Gastrocnemius medialis (tissue), 4 donors: ENCODE data around the gene DSCAML1. TPM values are rescaled to one million over a fixed set of nuclear protein-coding genes. Genes with fewer than 3 reads are reported as not detected.

Experiments
- ATAC-seq, 2 donors: fragments of 150-250 bp; one replicate each; pipeline ENCODE4 v1.9.1; 2016
- DNase-seq, 2 donors: peaks; one replicate each; pipeline ENCODE4 v3.0.0-alpha.2; 2019
- H3K27ac ChIP-seq, 4 donors: fragments of 200-600 bp; sonication (generic); 1 replicate in 1 of 4; 2 replicates in 3 of 4; pipeline ENCODE4 v1.5.1; 2016 to 2018; ENCODE audit warnings: mild to moderate bottlenecking in 2 of 4, moderate library complexity in 1 of 4
- H3K27me3 ChIP-seq, 3 donors: fragments of 200-600 bp; sonication (generic) in 2 of 3; 1 replicate in 1 of 3; 2 replicates in 2 of 3; pipeline versions ENCODE4 v1.5.1 to v1.6.0; 2016 to 2019; ENCODE audit warnings: mild to moderate bottlenecking in 1 of 3, moderate library complexity in 1 of 3
- H3K36me3 ChIP-seq, 2 donors: fragments of 200-600 bp; sonication (generic) in 1 of 2; one replicate each; pipeline ENCODE4 v1.5.1; 2017 to 2018
- H3K4me1 ChIP-seq, 2 donors: fragments of 200-600 bp; sonication (generic) in 1 of 2; one replicate each; pipeline ENCODE4 v1.5.1; 2016 to 2017; ENCODE audit warnings: mild to moderate bottlenecking in 2 of 2
- H3K4me3 ChIP-seq, 4 donors: fragments of 200-600 bp; sonication (generic) in 3 of 4; 1 replicate in 1 of 4; 2 replicates in 3 of 4; pipeline ENCODE4 v1.5.1; 2016 to 2019; ENCODE audit warnings: mild to moderate bottlenecking in 2 of 4
- H3K9me3 ChIP-seq, 3 donors: fragments of 200-600 bp; sonication (generic) in 2 of 3; 1 replicate in 1 of 3; 2 replicates in 2 of 3; pipeline ENCODE4 v1.5.1; 2016 to 2019
- CTCF ChIP-seq, 5 experiments: fragments of 450-650 bp in 3 of 5; fragments of 200-600 bp in 2 of 5; sonication (generic) in 2 of 5; IDR thresholded peaks in 4 of 5; conservative IDR thresholded peaks in 1 of 5; 1 replicate in 4 of 5; 2 replicates in 1 of 5; pipeline ENCODE4 v1.5.1; 2016 to 2019; ENCODE audit warnings: antibody characterized with exemption in 5 of 5, mild to moderate bottlenecking in 3 of 5, moderate library complexity in 3 of 5
- POLR2A ChIP-seq, 2 donors: fragments of 450-650 bp; IDR thresholded peaks; one replicate each; pipeline ENCODE4 v1.6.1; 2017; ENCODE audit warnings: antibody characterized with exemption in 2 of 2, mild to moderate bottlenecking in 2 of 2, moderate library complexity in 2 of 2
- in situ Hi-C, 4 donors: fragments of 200-750 bp; cut with MboI; loops; one replicate each; pipeline versions ENCODE4 v1.15.0 to v1.8.0; 2017; ENCODE audit warnings: low sequenced_read_pairs in 4 of 4
- intact Hi-C: fragments of 100-400 bp; cut with DNase I; formaldehyde crosslinking; loops from one replicate; pipeline ENCODE4 v1.15.1; 2023; ENCODE audit warnings: low total_unique reads
- total RNA-seq, 4 donors: library from RNA; depleted of rRNA; stranded (reverse); fragments of >200 nt; gene quantifications; one replicate each; pipeline versions ENCODE4 v1.1.0 to v1.2.3, GENCODE V29; 2016

DSCAML1 gene
- total RNA-seq, 4 donors from 2014 or later: 0.05 to 0.15 (median 0.07) TPM

- DNase-seq (no peak), ATAC-seq (no peak)
- H3K27ac ChIP-seq: no peak overlapping the region
- TF ChIP-seq CTCF (IDR thresholded peaks at IDR 0.05 in 4 of 5, conservative IDR thresholded peaks at IDR 0.05 in 1 of 5) (no peak), POLR2A (IDR thresholded peaks at IDR 0.05) (no peak)
- no peaks in the 10 kb centered on the region for H3K4me1 ChIP-seq
- in situ Hi-C loops: no loop called here
- H3K9me3 ChIP-seq: no peaks in the 10 kb centered on the region
- intact Hi-C loops: no loop called here
- no peak overlapping the region for H3K4me3 ChIP-seq
- no peaks in the 10 kb centered on the region for H3K36me3 ChIP-seq
- no peaks in the 10 kb centered on the region for H3K27me3 ChIP-seq
Observed at GRCh38 chr11:117627259-117627658, 169.8 kb downstream of the DSCAML1 start.

GRCh38 chr11:117626576-117626975 is 170.4 kb downstream of the DSCAML1 start:
- Histone ChIP-seq H3K27me3 (no peaks in the 10 kb centered on the region), H3K36me3 (no peaks in the 10 kb centered on the region), H3K9me3 (no peaks in the 10 kb centered on the region), H3K4me3 (no peak overlapping the region), H3K4me1 (no peaks in the 10 kb centered on the region), H3K27ac (no peak overlapping the region)
- TF ChIP-seq POLR2A (IDR thresholded peaks at IDR 0.05) (no peak), CTCF (IDR thresholded peaks at IDR 0.05 in 4 of 5, conservative IDR thresholded peaks at IDR 0.05 in 1 of 5) (no peak)
- in situ Hi-C loops (no loop called here), intact Hi-C loops (no loop called here)
- DNase-seq: no peak
- no peak for ATAC-seq

- H3K27ac ChIP-seq: no peak overlapping the region
- in situ Hi-C loops: no loop called here
- no peak for ATAC-seq
- TF ChIP-seq POLR2A (IDR thresholded peaks at IDR 0.05) (no peak), CTCF (IDR thresholded peaks at IDR 0.05 in 4 of 5, conservative IDR thresholded peaks at IDR 0.05 in 1 of 5) (no peak)
- H3K4me3 ChIP-seq: no peak overlapping the region
- no peaks in the 10 kb centered on the region for H3K36me3 ChIP-seq
- DNase-seq: no peak
- no peaks in the 10 kb centered on the region for H3K27me3 ChIP-seq
- intact Hi-C loops: no loop called here
- no peaks in the 10 kb centered on the region for H3K4me1 ChIP-seq
- H3K9me3 ChIP-seq: no peaks in the 10 kb centered on the region
Observed at GRCh38 chr11:117625237-117625636, 171.8 kb downstream of the DSCAML1 start.

GRCh38 chr11:117623831-117624271 is 173.2 kb downstream of the DSCAML1 start:
- no peaks in the 10 kb centered on the region for H3K27me3 ChIP-seq
- H3K4me3 ChIP-seq: no peak overlapping the region
- no peak for DNase-seq
- TF ChIP-seq POLR2A (IDR thresholded peaks at IDR 0.05) (no peak), CTCF (IDR thresholded peaks at IDR 0.05 in 4 of 5, conservative IDR thresholded peaks at IDR 0.05 in 1 of 5) (no peak)
- no peaks in the 10 kb centered on the region for H3K4me1 ChIP-seq
- no peaks in the 10 kb centered on the region for H3K9me3 ChIP-seq
- no peaks in the 10 kb centered on the region for H3K36me3 ChIP-seq
- intact Hi-C loops (no loop called here), in situ Hi-C loops (no loop called here)
- no peak overlapping the region for H3K27ac ChIP-seq
- no peak for ATAC-seq

- ATAC-seq (no peak), DNase-seq (no peak)
- intact Hi-C loops (no loop called here), in situ Hi-C loops (no loop called here)
- no peaks in the 10 kb centered on the region for H3K27me3 ChIP-seq
- no peaks in the 10 kb centered on the region for H3K36me3 ChIP-seq
- H3K9me3 ChIP-seq: no peaks in the 10 kb centered on the region
- no peak overlapping the region for H3K27ac ChIP-seq
- no peak for TF ChIP-seq POLR2A (IDR thresholded peaks at IDR 0.05)
- TF ChIP-seq CTCF (IDR thresholded peaks at IDR 0.05 in 4 of 5, conservative IDR thresholded peaks at IDR 0.05 in 1 of 5): peak in 1 of 5 experiments; percentile 22
- no peaks in the 10 kb centered on the region for H3K4me1 ChIP-seq
- H3K4me3 ChIP-seq: no peak overlapping the region
Observed at GRCh38 chr11:117621226-117621625, 175.8 kb downstream of the DSCAML1 start.
